G401.6 (cell line): ENCODE data around the gene IKZF1.

Experiments used
- FAIRE-seq: peaks from 2 replicates; lab custom pipeline; 2012; peaks lifted over from hg19 to GRCh38; lab: Jason Lieb, UNC

IKZF1 gene

GRCh38 chr7:50356212-50356944 is 51.9 kb downstream of the IKZF1 start:
- no peak for FAIRE-seq

- FAIRE-seq: no peak
Measured at GRCh38 chr7:50356945-50357268, 52.4 kb downstream of the IKZF1 start.

- FAIRE-seq: no peak
Measured at GRCh38 chr7:50357426-50357825, 52.9 kb downstream of the IKZF1 start.

GRCh38 chr7:50358041-50358705 is 53.7 kb downstream of the IKZF1 start:
- no peak for FAIRE-seq

GRCh38 chr7:50358779-50359178 is 54.3 kb downstream of the IKZF1 start:
- no peak for FAIRE-seq

- no peak for FAIRE-seq
Measured at GRCh38 chr7:50359258-50359994, 54.9 kb downstream of the IKZF1 start.

GRCh38 chr7:50359995-50360925 is 55.7 kb downstream of the IKZF1 start:
- no peak for FAIRE-seq

GRCh38 chr7:50362142-50362541 is 57.6 kb downstream of the IKZF1 start:
- no peak for FAIRE-seq

- no peak for FAIRE-seq
Measured at GRCh38 chr7:50362712-50363282, 58.3 kb downstream of the IKZF1 start.

GRCh38 chr7:50363327-50364060 is 59.0 kb downstream of the IKZF1 start:
- no peak for FAIRE-seq

GRCh38 chr7:50364645-50365044 is 60.1 kb downstream of the IKZF1 start:
- no peak for FAIRE-seq

- no peak for FAIRE-seq
Measured at GRCh38 chr7:50366311-50366710, 61.8 kb downstream of the IKZF1 start.

GRCh38 chr7:50367100-50367499 is 62.6 kb downstream of the IKZF1 start:
- no peak for FAIRE-seq

- FAIRE-seq: no peak
Measured at GRCh38 chr7:50367570-50367969, 63.1 kb downstream of the IKZF1 start.

- no peak for FAIRE-seq
Measured at GRCh38 chr7:50368366-50368765, 63.9 kb downstream of the IKZF1 start.

- FAIRE-seq: no peak
Measured at GRCh38 chr7:50369143-50370026, 64.9 kb downstream of the IKZF1 start.

GRCh38 chr7:50370884-50371283 is 66.4 kb downstream of the IKZF1 start:
- FAIRE-seq: no peak

- FAIRE-seq: no peak
Measured at GRCh38 chr7:50371551-50372021, 67.1 kb downstream of the IKZF1 start.

GRCh38 chr7:50372923-50373322 is 68.4 kb downstream of the IKZF1 start:
- FAIRE-seq: no peak
